G401 (cell line): ENCODE measurements around the gene DAP. TPM values are rescaled to one million over a fixed set of nuclear protein-coding genes. Genes with fewer than 3 reads are reported as not detected.
"Not testable (repeated sequence)": the region's sequence is repeated elsewhere in the genome, so short reads cannot be mapped to it uniquely, and the experiment has no call there.

Experiments used
- DNase-seq: peaks from one replicate; pipeline ENCODE4 v3.0.0-alpha.2; 2015; ENCODE audit warnings: low spot score
- in situ Hi-C: cut with HindIII; loops from 2 replicates; pipeline ENCODE4 v1.10.0; 2016; ENCODE audit warnings: low sequenced_read_pairs, mixed read lengths
- total RNA-seq: library from RNA; depleted of rRNA; stranded (reverse); fragments of >200 nt; shearing (Covaris generic); gene quantifications from 2 replicates; pipeline ENCODE4 v1.2.3, GENCODE V29; 2014

Gene DAP
- total RNA-seq, 1 experiment from 2014 or later, result 10.4 TPM

- in situ Hi-C loops, result no loop called here
- DNase-seq, result no peak
Observed at GRCh38 chr5:10648806-10649665, 112.0 kb downstream of the DAP start.

DNA sequence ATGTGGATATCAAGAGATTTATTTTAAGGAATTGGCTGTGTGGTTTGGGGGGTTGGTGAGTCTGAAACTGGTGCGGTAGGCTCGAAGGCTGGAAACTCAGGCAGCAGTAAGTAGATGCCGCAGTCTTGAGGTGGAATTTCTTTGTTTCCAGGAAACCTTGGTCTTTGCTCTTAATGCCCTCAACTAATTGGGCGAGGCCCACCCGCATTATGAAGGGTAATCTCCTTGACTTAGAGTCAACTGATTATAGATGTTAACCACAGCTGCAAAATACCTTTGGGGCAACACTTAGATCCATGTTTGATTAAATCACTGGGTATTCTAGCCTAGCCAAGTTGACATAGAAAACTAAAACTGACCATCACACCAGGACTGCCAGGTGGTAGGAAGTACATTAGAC is 113.4 kb downstream of the DAP start:
- in situ Hi-C loops, result no loop called here
- no peak for DNase-seq

DNA sequence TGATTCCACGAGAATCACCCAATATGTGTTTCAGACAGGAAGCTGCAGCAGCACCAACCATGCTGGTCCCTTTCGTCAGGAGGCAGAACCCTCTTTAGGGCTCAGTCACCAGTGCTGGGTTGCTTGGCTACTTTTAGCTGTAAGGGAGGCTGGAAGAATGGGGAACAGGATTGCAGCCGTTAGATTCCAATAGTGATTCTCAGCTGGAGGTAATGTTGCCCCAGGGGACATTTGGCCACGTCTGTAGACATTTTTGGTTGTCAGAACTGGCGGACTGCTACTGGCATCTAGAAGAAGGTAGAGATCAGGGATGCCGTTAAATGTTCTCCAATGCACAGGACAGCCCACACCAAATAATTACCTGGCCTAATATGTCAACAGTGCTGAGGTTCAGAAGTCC is 115.4 kb downstream of the DAP start:
- DNase-seq, result no peak
- in situ Hi-C loops, result no loop called here

- DNase-seq, result no peak
- in situ Hi-C loops, result no loop called here
Observed at GRCh38 chr5:10645146-10645545, 115.9 kb downstream of the DAP start.

DNA sequence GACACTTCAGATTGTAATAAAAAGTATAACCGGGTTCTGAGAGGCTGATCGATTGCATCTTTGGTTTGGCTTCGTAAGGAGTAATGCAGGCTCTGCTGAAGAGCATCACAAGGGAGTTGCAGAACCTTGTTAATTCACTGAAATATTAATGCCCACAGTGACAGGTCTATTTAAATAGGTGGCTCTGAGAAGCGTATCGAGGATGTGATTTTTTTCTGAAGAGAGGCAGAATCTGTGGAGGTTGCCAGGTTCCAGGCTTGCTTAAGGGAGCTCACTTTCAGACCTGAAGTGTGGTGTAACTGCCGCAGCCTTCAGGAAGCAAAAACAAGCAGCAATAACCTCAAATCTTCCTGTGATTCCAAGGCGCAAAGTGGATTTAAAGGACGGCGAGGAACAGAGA is 116.8 kb downstream of the DAP start:
- in situ Hi-C loops, result no loop called here
- DNase-seq, result no peak

- DNase-seq, result no peak
- in situ Hi-C loops, result no loop called here
Observed at GRCh38 chr5:10642367-10642766, 118.7 kb downstream of the DAP start.

- no peak for DNase-seq
- in situ Hi-C loops, result no loop called here
Observed at GRCh38 chr5:10639846-10640368, 121.1 kb downstream of the DAP start.

GRCh38 chr5:10638723-10639122 is 122.3 kb downstream of the DAP start:
- in situ Hi-C loops, result not testable (repeated sequence)

DNA sequence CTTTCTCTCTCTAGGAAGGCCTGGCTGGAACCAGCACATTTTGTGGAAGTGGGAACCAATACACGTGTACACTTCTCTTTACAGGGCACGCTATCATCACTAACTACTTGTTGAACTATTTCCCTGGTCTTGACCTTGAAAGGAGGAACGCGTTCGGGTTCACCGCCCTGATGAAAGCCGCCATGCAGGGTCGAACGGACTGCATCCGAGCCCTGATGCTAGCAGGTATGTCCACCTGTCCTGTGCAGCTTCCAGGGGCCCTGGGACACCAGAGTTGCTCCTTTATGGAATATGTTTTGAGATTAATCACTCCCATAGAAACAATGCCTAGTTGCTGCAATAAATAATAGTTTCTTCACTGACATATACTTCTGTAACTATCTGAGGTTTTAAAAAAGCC is 123.1 kb downstream of the DAP start:
- in situ Hi-C loops, result no loop called here
- DNase-seq, result no peak

More at GRCh38 chr5:10638723-10639122, 122.3 kb downstream of the DAP start:
- not testable (repeated sequence) for DNase-seq

DNA sequence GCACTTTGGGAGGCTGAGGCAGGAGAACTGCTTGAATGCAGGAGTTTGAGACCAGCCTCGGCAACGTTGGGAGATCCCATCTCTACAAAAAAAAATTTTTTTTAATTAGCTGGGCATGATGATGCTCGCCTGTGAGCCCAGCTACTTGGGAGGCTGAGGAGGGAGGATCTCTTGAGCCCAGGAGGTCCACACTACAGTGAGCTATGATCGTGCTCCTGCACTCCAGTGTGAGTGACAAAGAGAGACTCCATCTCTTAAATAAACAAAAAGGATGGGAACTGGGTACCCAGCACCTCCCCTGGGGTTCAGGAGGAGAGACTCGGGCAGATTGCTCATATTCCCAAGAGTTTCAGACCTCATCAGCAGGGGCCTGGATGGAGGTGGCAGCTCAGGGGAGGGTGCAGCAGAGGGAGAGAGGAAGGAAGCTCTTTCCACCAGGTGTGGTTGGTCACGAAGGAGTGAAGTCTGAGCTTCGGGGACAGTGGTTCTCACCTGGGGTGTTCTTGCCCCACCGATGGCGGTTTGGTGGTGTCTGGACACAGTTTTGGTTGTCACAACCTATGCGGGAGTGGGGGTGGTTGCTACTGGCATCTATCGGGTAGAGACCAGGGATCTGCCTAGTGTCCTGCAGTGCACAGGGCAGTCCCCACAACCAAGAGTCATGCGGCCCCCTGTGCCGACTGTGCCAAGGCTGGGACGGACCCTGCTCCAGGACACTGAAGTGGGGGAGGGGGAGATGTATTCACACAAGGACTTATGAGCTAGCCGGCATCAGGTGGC is 124.5 kb downstream of the DAP start:
- DNase-seq, result no peak
- in situ Hi-C loops, result no loop called here

- no peak for DNase-seq
- in situ Hi-C loops, result no loop called here
Observed at GRCh38 chr5:10635867-10636350, 125.1 kb downstream of the DAP start.

- DNase-seq, result no peak
- in situ Hi-C loops, result no loop called here
Observed at GRCh38 chr5:10635257-10635866, 125.7 kb downstream of the DAP start.

DNA sequence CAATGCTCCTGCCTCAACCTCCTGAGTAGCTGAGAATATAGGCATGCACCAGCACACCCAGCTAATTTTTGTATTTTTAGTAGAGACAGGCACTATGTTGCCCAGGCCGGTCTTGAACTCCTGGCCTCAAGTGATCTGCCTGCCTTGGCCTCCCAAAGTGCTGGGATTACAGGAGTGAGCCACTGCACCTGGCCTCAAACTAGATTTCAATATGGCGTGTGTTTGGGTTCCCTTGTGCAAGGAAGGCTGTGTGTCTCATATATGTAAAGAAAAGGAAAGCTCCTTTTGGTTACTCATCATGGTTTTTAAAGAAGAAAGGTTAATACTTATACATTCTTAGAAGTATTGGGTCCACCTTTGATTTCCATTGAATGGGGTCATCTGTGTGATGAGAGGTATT is 126.5 kb downstream of the DAP start:
- in situ Hi-C loops, result no loop called here
- DNase-seq, result no peak

DNA sequence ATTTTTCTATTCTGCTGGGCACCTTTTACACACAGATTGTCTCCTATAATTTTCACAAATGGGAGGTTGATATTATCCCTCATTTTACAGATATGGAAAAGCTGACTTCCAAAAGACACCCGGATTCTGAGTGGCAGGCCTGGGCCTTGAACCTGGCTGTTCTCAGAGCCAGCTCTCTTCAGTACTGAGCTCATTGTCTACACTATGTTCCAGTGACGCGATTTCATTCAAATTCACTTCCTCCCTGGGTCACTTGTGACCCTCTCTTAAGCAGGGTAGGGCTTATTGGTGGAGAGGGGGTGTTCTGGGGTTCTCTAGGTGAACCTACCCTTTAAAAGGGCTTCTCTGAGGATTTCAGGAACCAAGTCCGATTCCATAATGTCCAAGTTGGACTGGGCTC is 127.0 kb downstream of the DAP start:
- no peak for DNase-seq
- in situ Hi-C loops, result no loop called here

DNA sequence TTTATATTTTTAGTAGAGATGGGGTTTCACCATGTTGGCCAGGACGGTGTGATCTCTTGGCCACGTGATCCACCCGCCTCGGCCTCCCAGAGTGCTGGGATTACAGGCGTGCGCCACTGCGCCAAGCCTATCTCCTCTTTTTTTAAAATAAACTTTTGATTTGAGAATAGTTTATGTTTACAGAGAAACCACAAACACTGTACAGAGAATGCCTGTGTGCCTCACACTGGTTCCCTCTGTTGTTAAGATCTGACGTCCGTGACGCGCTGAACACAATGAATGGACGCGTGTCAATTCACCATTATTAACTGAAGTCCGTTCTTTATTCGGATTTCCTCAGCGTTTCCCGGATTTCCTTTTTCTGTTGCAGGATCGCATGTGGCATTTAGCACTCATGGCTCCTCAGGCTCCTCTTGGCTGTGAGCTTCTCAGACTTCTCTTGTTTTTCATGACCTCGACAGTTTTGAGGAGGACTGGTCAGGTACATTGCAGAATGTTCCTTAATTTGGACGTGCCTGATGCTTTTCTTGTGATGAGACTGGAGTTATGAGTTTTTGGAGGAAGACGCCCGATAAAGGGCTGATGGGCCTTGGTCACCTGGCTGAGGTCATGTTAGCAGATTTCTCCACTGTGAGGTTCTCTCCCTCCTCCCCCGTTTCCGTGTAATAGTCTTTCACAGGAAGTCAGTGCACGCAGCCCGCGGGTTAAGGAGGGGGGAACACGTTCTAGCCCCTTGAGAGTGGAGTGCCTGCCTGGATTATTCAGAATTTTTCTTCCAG is 127.6 kb downstream of the DAP start:
- in situ Hi-C loops, result no loop called here
- DNase-seq, result no peak

DNA sequence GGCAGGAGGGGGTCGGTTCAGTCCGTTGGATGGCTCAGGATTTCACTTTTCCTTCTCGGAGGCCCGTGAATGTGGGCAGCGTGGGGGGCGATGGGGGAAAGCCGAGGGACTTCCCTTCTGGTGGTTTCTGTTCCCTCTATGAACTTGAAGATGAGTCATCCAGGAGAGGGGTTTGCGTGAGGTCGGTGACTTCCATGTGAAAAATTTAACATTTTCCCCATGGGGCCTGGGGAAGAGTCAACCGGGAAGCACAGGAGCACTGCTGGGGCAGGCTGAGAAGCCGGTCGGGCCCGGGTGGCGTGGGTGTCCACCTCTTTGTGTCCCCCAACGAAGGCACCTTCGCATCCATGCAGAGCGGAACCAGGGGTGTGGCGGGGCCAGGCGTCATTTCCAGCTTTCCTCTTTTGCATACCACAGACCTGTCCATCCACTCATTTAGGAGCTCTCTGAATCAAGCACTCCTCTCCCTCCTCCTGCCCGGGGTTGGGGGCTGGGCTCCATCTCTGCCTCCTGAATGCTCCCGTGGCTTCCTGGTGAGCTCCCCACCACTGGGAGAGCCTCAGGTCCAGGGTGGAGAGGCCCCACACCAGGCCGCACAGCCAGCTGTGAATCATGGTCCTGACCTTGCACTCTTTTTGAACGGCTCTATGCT is 128.8 kb downstream of the DAP start:
- DNase-seq, result no peak
- in situ Hi-C loops, result no loop called here

- no peak for DNase-seq
- in situ Hi-C loops, result no loop called here
Observed at GRCh38 chr5:10631316-10631996, 129.6 kb downstream of the DAP start.

GRCh38 chr5:10630744-10631143 is 130.3 kb downstream of the DAP start:
- in situ Hi-C loops, DNase-seq: not testable (repeated sequence)
